ENCODE data around the gene TH.
"Not testable (repeated sequence)": the region's sequence is repeated elsewhere in the genome, so short reads cannot be mapped to it uniquely, and the experiment has no call there.

TH gene

GRCh38 chr11:2179516-2179915, 7.9 kb upstream of the TH start:
- DNase-seq (ENCODE audit: low read depth in 2 of 2, low spot score in 1 of 2): no peak

GRCh38 chr11:2178906-2179494, 7.4 kb upstream of the TH start:
- DNase-seq (ENCODE audit: low read depth in 2 of 2, low spot score in 1 of 2): no peak

GRCh38 chr11:2178055-2178773, 6.6 kb upstream of the TH start:
- DNase-seq (ENCODE audit: low read depth in 2 of 2, low spot score in 1 of 2): not testable (repeated sequence)

GRCh38 chr11:2177076-2177475, 5.5 kb upstream of the TH start:
- no peak for DNase-seq (ENCODE audit: low read depth in 2 of 2, low spot score in 1 of 2)

- no peak for DNase-seq (ENCODE audit: low read depth in 2 of 2, low spot score in 1 of 2)
These were observed 4.8 kb upstream of the TH start for GRCh38 chr11:2176389-2176900.

GRCh38 chr11:2175659-2176058, 4.0 kb upstream of the TH start:
- DNase-seq (ENCODE audit: low read depth in 2 of 2, low spot score in 1 of 2): no peak

- no peak for DNase-seq (ENCODE audit: low read depth in 2 of 2, low spot score in 1 of 2)
These were observed 2.7 kb upstream of the TH start for GRCh38 chr11:2174361-2174760.

- no peak for DNase-seq (ENCODE audit: low read depth in 2 of 2, low spot score in 1 of 2)
These were observed 2.1 kb upstream of the TH start for GRCh38 chr11:2173761-2174160.

- DNase-seq (ENCODE audit: low read depth in 2 of 2, low spot score in 1 of 2): no peak
These were observed 1.6 kb upstream of the TH start for GRCh38 chr11:2173150-2173693.

- DNase-seq (ENCODE audit: low read depth in 2 of 2, low spot score in 1 of 2): no peak
These were observed 1.1 kb upstream of the TH start for GRCh38 chr11:2172676-2173075.

GRCh38 chr11:2169626-2170570, 1.7 kb downstream of the TH start:
- no peak for DNase-seq (ENCODE audit: low read depth in 2 of 2, low spot score in 1 of 2)

- no peak for DNase-seq (ENCODE audit: low read depth in 2 of 2, low spot score in 1 of 2)
These were observed 2.6 kb downstream of the TH start for GRCh38 chr11:2169005-2169378.

- DNase-seq (ENCODE audit: low read depth in 2 of 2, low spot score in 1 of 2): no peak
These were observed 3.2 kb downstream of the TH start for GRCh38 chr11:2168286-2169004.

GRCh38 chr11:2167141-2168045, 4.2 kb downstream of the TH start:
- DNase-seq (ENCODE audit: low read depth in 2 of 2, low spot score in 1 of 2): no peak

GRCh38 chr11:2166091-2166851, 5.3 kb downstream of the TH start:
- DNase-seq (ENCODE audit: low read depth in 2 of 2, low spot score in 1 of 2): peak in 1 of 2 donors; percentile 17

- no peak for DNase-seq (ENCODE audit: low read depth in 2 of 2, low spot score in 1 of 2)
These were observed 6.0 kb downstream of the TH start for GRCh38 chr11:2165571-2165970.

GRCh38 chr11:2164861-2165555, 6.6 kb downstream of the TH start:
- no peak for DNase-seq (ENCODE audit: low read depth in 2 of 2, low spot score in 1 of 2)

GRCh38 chr11:2164081-2164480, 7.5 kb downstream of the TH start:
- DNase-seq (ENCODE audit: low read depth in 2 of 2, low spot score in 1 of 2): no peak

All from stimulated activated CD8-positive, alpha-beta memory T cell treated with anti-CD3 and anti-CD28 coated beads, Interleukin-4, amount 100 ng/mL, for 4 hours (primary cell).